Neural progenitor cell (in vitro differentiated cells): Measurements from ENCODE around the gene MARCHF3. TPM values are rescaled to one million over a fixed set of nuclear protein-coding genes. Genes with fewer than 3 reads are reported as not detected.

Experiments
- DNase-seq: peaks from one replicate; pipeline ENCODE4 v3.0.0-alpha.2; 2016; ENCODE audit warnings: low spot score
- H2AFZ ChIP-seq: fragments of 200-600 bp; sonication (generic); replicated peaks from 2 replicates; pipeline ENCODE4 v1.6.1; 2016; ENCODE audit warnings: antibody characterized with exemption
- H3F3A ChIP-seq: fragments of 200-600 bp; sonication (generic); 2 replicates; pipeline ENCODE4 v1.6.1; 2016; ENCODE audit warnings: antibody characterized with exemption, low read depth
- H3K27ac ChIP-seq: fragments of 200-600 bp; sonication (generic); 2 replicates; pipeline ENCODE4 v1.5.1; 2016; ENCODE audit warnings: mild to moderate bottlenecking
- H3K27me3 ChIP-seq: fragments of 200-600 bp; sonication (generic); 2 replicates; pipeline ENCODE4 v1.6.1; 2016; ENCODE audit warnings: mild to moderate bottlenecking, moderate library complexity
- H3K36me3 ChIP-seq: fragments of 200-600 bp; sonication (generic); 2 replicates; pipeline ENCODE4 v1.5.1; 2016
- H3K4me1 ChIP-seq: fragments of 200-600 bp; sonication (generic); 2 replicates; pipeline ENCODE4 v1.6.1; 2016; ENCODE audit warnings: mixed run types
- H3K4me2 ChIP-seq: fragments of 200-600 bp; sonication (generic); 2 replicates; pipeline ENCODE4 v1.6.1; 2016
- H3K4me3 ChIP-seq: fragments of 200-600 bp; sonication (generic); 2 replicates; pipeline ENCODE4 v1.5.1; 2016
- H3K79me2 ChIP-seq: fragments of 200-600 bp; sonication (generic); 2 replicates; pipeline ENCODE4 v1.6.1; 2016; ENCODE audit warnings: low read depth
- H3K9ac ChIP-seq: fragments of 200-600 bp; sonication (generic); 2 replicates; pipeline ENCODE4 v1.6.1; 2016
- H3K9me3 ChIP-seq: fragments of 200-600 bp; sonication (generic); 2 replicates; pipeline ENCODE4 v1.5.1; 2016; ENCODE audit warnings: low read depth
- H4K20me1 ChIP-seq: fragments of 200-600 bp; sonication (generic); 2 replicates; pipeline ENCODE4 v1.6.1; 2016; ENCODE audit warnings: low read depth
- H3K27ac Mint-ChIP-seq: 3 replicates; pipeline ENCODE4 v1.8.0; 2021; ENCODE audit warnings: mixed read lengths
- H3K27me3 Mint-ChIP-seq: 2 replicates; pipeline ENCODE4 v1.8.0; 2022; ENCODE audit warnings: low read depth, mild to moderate bottlenecking, inconsistent platforms, moderate library complexity, mixed read lengths; ENCODE audit not compliant: insufficient read depth
- H3K36me3 Mint-ChIP-seq: 3 replicates; pipeline ENCODE4 v1.8.0; 2021; ENCODE audit warnings: mixed read lengths
- H3K4me1 Mint-ChIP-seq: 3 replicates; pipeline ENCODE4 v1.8.0; 2021; ENCODE audit warnings: mixed read lengths
- H3K4me3 Mint-ChIP-seq: 3 replicates; pipeline ENCODE4 v1.8.0; 2021; ENCODE audit warnings: mild to moderate bottlenecking, moderate library complexity, mixed read lengths
- H3K9me3 Mint-ChIP-seq: 3 replicates; pipeline ENCODE4 v1.8.0; 2020; ENCODE audit warnings: mixed read lengths
- CTCF ChIP-seq: fragments of 200-600 bp; sonication (generic); IDR thresholded peaks from 2 replicates; pipeline ENCODE4 v1.5.1; 2017; ENCODE audit warnings: antibody characterized with exemption, mild to moderate bottlenecking
- EZH2 ChIP-seq: fragments of 200-600 bp; sonication (generic); IDR thresholded peaks from 2 replicates; pipeline ENCODE4 v1.6.1; 2017; ENCODE audit warnings: antibody characterized with exemption, mild to moderate bottlenecking, moderate library complexity
- EZH2phosphoT487 ChIP-seq: fragments of 200-600 bp; sonication (generic); IDR thresholded peaks from 2 replicates; pipeline ENCODE4 v1.6.1; 2017; ENCODE audit warnings: antibody characterized with exemption
- total RNA-seq: library from RNA; depleted of rRNA; stranded (reverse); fragments of >200 nt; gene quantifications from 2 replicates; pipeline ENCODE4 v1.2.3, GENCODE V29; 2015; ENCODE audit warnings: low replicate concordance

Gene MARCHF3
- total RNA-seq, 1 donor from 2014 or later, result 6.1 TPM

DNA sequence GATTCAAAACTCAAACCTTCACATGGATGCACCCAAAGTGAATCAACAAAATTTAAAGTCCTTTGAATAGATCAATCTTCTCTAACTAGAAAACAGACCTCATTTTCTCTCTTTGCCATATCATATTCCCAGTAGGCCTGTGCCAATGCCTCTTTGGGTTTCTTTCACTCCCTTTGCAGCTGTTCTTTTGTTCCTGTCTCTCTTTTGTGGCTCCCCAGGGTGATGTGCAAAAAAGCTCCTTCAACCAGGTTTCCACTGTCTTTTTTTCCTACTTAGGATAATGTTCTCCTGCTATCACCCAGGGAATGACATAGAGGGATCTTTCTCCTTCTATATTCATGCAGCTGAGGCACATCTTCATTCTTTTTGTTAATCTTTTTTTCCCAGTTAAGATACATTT lies 54.6 kb downstream of the MARCHF3 start:
- Histone ChIP-seq H3K27me3 (no peaks in the 10 kb centered on the region), H3K4me2 (peak overlapping the region; percentile 30), H3K4me1 (peaks cover 15% of the 10 kb centered on the region), H3K9me3 (no peaks in the 10 kb centered on the region), H3K27ac (peak overlapping the region; percentile 2), H2AFZ (no peak overlapping the region), H3K9ac (no peak overlapping the region), H4K20me1 (no peaks in the 10 kb centered on the region), H3K36me3 (no peaks in the 10 kb centered on the region), H3K79me2 (no peaks in the 10 kb centered on the region), H3F3A (no peaks in the 10 kb centered on the region), H3K4me3 (no peak overlapping the region)
- no peak for TF ChIP-seq EZH2phosphoT487
- no peak for TF ChIP-seq CTCF
- TF ChIP-seq EZH2, result no peak
- Mint-ChIP-seq H3K4me1 (peaks cover 11% of the 10 kb centered on the region), H3K4me3 (no peak overlapping the region), H3K27me3 (peaks cover 2% of the 10 kb centered on the region), H3K36me3 (no peaks in the 10 kb centered on the region), H3K27ac (peak overlapping the region; percentile 61), H3K9me3 (no peaks in the 10 kb centered on the region)
- DNase-seq, result peak; percentile 51

DNA sequence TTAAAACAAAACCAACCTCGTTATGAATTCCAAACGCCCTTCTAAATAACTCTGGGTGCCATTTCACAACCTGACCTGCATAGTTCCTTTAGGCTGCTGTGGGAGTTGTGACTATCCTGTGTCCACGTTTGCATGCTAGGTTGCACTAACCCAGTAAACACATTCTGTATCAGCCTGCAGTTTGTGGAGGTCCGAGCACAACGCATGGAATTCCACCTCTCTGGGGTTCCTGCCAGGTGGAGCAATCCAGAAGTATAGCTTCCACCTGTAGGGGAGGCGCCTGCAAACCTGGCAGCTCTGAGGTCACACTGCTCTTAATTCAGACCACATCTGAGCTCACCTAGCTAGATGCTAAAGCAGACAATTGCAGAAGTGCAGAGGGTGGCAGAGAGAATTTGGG lies 57.2 kb downstream of the MARCHF3 start:
- no peaks in the 10 kb centered on the region for H3F3A ChIP-seq
- DNase-seq, result no peak
- Mint-ChIP-seq H3K36me3 (no peaks in the 10 kb centered on the region), H3K27ac (no peak overlapping the region), H3K4me1 (peaks cover 11% of the 10 kb centered on the region), H3K4me3 (no peak overlapping the region), H3K9me3 (no peaks in the 10 kb centered on the region), H3K27me3 (peaks cover 4% of the 10 kb centered on the region)
- no peaks in the 10 kb centered on the region for H3K27me3 ChIP-seq
- TF ChIP-seq EZH2, result no peak
- no peak for TF ChIP-seq CTCF
- no peak for TF ChIP-seq EZH2phosphoT487
- no peak overlapping the region for H3K4me2 ChIP-seq
- no peak overlapping the region for H3K9ac ChIP-seq
- H3K9me3 ChIP-seq, result no peaks in the 10 kb centered on the region
- no peak overlapping the region for H3K27ac ChIP-seq
- peaks cover 15% of the 10 kb centered on the region for H3K4me1 ChIP-seq
- H2AFZ ChIP-seq, result no peak overlapping the region
- H4K20me1 ChIP-seq, result no peaks in the 10 kb centered on the region
- no peaks in the 10 kb centered on the region for H3K36me3 ChIP-seq
- H3K4me3 ChIP-seq, result no peak overlapping the region
- H3K79me2 ChIP-seq, result no peaks in the 10 kb centered on the region

DNA sequence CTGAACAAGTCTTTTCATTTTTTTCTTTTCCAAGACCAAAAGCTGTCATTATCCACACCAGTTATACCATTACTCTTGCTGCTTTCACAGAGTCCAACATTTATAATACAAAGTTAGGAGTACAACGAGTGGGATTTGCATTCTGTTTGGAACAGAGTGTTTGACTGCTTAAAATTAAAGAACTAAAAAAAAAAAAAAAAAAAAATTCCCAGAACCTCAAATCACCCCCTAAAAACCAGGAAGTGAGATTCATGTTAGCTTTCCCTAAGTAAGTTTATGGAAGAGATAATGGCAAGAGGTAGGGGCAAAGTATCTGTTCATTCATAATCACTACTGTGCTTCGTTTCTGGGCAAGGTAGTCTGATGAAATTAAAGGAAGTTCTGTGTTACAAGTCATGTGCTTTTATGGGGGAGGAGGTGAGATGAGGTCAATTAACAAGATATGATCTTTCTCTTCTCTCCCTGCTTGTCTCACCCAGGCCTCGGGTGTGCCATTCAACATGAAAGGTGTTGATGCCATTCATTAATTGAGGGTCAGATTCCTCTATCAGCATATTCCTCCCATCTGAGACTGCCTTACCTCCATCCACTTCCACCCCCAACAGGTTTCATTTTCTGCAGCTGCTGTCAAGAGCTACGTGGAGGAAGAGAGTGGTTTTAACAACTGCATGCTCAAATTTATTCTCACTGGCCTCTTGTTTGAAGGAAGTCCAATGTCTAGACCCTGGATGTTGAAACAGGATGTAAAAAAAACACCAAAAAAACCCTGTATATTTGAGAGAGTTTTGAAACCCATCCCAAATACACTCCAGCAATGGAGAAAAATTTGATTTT lies 58.1 kb downstream of the MARCHF3 start:
- no peaks in the 10 kb centered on the region for H4K20me1 ChIP-seq
- H3K36me3 ChIP-seq, result no peaks in the 10 kb centered on the region
- no peaks in the 10 kb centered on the region for H3F3A ChIP-seq
- H3K36me3 Mint-ChIP-seq, result no peaks in the 10 kb centered on the region
- H3K9ac ChIP-seq, result no peak overlapping the region
- H2AFZ ChIP-seq, result no peak overlapping the region
- no peaks in the 10 kb centered on the region for H3K9me3 Mint-ChIP-seq
- TF ChIP-seq EZH2 (no peak), EZH2phosphoT487 (no peak), CTCF (no peak)
- DNase-seq, result no peak
- H3K27me3 Mint-ChIP-seq, result peaks cover 4% of the 10 kb centered on the region
- no peak overlapping the region for H3K4me3 ChIP-seq
- no peaks in the 10 kb centered on the region for H3K9me3 ChIP-seq
- H3K4me1 Mint-ChIP-seq, result peaks cover 11% of the 10 kb centered on the region
- H3K27ac ChIP-seq, result no peak overlapping the region
- H3K4me1 ChIP-seq, result peaks cover 15% of the 10 kb centered on the region
- H3K4me2 ChIP-seq, result no peak overlapping the region
- H3K79me2 ChIP-seq, result no peaks in the 10 kb centered on the region
- no peak overlapping the region for H3K27ac Mint-ChIP-seq
- H3K27me3 ChIP-seq, result no peaks in the 10 kb centered on the region
- no peak overlapping the region for H3K4me3 Mint-ChIP-seq
